ENCODE results near the gene SH3PXD2A.

- TF ChIP-seq EZH2 (IDR thresholded peaks at IDR 0.05; ENCODE audit: borderline replicate concordance, low read depth, low read length, severe bottlenecking), result no peak
- TF ChIP-seq, protein P1, sequence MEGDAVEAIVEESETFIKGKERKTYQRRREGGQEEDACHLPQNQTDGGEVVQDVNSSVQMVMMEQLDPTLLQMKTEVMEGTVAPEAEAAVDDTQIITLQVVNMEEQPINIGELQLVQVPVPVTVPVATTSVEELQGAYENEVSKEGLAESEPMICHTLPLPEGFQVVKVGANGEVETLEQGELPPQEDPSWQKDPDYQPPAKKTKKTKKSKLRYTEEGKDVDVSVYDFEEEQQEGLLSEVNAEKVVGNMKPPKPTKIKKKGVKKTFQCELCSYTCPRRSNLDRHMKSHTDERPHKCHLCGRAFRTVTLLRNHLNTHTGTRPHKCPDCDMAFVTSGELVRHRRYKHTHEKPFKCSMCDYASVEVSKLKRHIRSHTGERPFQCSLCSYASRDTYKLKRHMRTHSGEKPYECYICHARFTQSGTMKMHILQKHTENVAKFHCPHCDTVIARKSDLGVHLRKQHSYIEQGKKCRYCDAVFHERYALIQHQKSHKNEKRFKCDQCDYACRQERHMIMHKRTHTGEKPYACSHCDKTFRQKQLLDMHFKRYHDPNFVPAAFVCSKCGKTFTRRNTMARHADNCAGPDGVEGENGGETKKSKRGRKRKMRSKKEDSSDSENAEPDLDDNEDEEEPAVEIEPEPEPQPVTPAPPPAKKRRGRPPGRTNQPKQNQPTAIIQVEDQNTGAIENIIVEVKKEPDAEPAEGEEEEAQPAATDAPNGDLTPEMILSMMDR (IDR thresholded peaks at IDR 0.05; ENCODE audit: borderline replicate concordance, extremely low read depth, low read length, poor library complexity, severe bottlenecking), result no peak
Observed at GRCh38 chr10:103709341-103709920, 145.9 kb downstream of the SH3PXD2A start.

Measured in DND-41 (cell line).